NCI-H187 (cell line): ENCODE data around the gene SPRR2D.
"Not testable (repeated sequence)": the region's sequence is repeated elsewhere in the genome, so short reads cannot be mapped to it uniquely, and the experiment has no call there.

Source experiments
- DNase-seq, 2 experiments: peaks; one replicate each; lab custom pipeline; 2025; lab: John Stamatoyannopoulos, UW

SPRR2D gene

DNA sequence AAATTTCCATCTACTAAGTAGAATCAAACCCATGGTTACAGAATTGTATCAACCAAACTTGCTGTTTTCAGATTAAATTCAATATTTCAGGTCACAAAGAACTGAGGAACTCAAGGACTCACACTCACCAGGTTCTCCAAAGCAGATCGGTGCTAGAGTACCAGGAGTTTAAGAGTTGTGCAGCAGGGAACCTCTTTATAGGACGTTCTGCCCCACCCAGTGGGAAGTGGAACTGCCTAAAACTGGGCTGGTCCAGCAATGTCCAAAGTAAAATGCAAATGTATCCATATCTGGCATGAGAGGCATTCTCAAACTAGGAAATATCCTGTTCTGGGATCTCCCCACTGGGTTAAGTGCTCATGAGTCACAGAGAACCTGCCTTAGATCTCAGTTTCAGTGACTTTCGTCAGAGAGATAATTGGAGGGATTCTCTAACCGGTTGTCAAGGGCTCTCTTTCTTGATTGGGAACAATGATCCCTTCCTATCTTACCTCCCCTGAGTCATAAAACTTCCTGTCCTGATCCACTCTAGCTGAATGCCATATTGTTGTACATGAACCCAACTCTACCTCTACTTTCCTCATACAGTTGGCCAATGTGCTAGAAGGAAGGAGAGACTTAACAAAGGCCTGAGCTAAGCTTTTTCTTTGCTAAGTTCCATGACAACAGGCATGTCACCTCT, at the start of gene SPRR2D:
Gene SPRR2D, minus strand, starts transcription at position 171 of the 682 bp plus-strand sequence. CDS start 774 bp downstream, outside the sequence.
- DNase-seq, result no peak

- DNase-seq, result no peak
Observed at GRCh38 chr1:153087652-153088051, 46.7 kb upstream of the SPRR2D start.

DNA sequence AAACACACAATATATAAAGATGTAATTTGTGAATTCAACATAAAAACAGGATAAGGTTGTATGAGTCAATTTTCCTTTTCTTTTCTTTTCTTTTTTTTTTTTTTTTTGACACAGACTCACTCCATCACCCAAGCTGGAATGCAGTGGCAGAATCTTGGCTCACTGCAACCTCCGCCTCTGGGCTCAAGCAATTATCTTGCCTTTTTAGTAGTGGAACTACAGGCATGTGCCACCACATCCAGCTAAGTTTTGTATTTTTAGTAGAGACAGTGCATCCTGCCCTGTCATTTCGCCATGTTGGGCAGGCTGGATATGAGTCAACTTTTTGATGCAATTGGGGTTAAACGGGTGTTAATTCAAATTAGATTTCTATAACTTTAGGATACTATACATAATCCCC, 40.8 kb upstream of the SPRR2D start:
- no peak for DNase-seq

GRCh38 chr1:153072806-153073726, 32.1 kb upstream of the SPRR2D start:
- no peak for DNase-seq

- no peak for DNase-seq
Observed at GRCh38 chr1:153071511-153071910, 30.6 kb upstream of the SPRR2D start, which contains the start of gene SPRR2B. Gene SPRR2B (minus strand): TSS chr1:153071611. CDS start chr1:153070839, 772 bp downstream.

- DNase-seq, result no peak
Observed at GRCh38 chr1:153070243-153070642, 29.3 kb upstream of the SPRR2D start.

GRCh38 chr1:153058826-153059784, 18.2 kb upstream of the SPRR2D start:
- DNase-seq, result no peak

- no peak for DNase-seq
Observed at GRCh38 chr1:153058154-153058553, 17.2 kb upstream of the SPRR2D start.

DNA sequence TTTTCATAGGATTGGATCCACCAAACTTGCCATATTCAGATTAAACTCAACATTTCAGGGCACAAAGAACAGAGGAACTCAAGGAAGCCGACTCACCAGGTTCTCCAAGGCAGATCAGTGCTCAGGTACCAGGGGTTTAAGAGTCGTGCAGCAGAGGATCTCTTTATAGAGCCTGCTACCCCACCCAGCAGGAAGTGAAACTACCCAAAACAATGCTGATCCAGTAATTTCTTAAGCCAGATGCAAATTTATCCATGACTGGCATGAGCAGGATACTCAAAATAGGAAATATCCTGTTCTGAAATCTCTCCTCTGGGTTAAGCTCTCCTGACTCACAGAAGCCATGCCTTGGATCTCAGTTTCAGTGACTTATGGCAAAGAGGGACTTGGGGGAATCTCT, 16.5 kb upstream of the SPRR2D start, which contains the start of gene SPRR2A:
Gene SPRR2A, minus strand, starts transcription at position 138 of the 400 bp plus-strand sequence. CDS start 777 bp downstream, outside the sequence.
- no peak for DNase-seq

- DNase-seq, result not testable (repeated sequence)
Observed at GRCh38 chr1:153056111-153056510, 15.2 kb upstream of the SPRR2D start.

- DNase-seq, result no peak
Observed at GRCh38 chr1:153049211-153049610, 8.3 kb upstream of the SPRR2D start.

GRCh38 chr1:153035211-153035610, 5.7 kb downstream of the SPRR2D start:
- no peak for DNase-seq

DNA sequence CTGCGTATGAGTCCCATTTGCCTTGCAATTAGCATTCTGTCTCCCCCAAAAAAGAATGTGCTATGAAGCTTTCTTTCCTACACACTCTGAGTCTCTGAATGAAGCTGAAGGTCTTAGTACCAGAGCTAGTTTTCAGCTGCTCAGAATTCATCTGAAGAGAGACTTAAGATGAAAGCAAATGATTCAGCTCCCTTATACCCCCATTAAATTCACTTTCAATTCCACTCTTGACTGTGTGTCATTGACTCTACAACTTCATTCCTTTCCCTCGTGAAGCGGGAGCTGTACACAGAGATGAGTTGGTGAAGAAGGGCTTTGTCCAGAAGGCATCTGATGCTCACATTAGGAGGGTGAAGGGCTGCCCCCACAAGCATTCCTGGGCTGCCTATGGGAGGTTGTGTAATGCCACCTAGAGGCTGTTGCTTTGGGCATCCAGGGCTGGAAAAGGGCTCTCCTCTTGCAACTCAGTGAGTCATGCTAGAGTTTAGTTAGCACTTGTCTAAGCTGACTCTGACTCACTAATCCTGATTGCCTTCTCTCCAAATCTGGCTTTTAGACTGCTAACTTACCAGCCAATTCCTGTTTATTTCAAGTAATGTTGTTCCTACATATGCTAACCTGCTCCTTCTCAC, 8.1 kb downstream of the SPRR2D start:
- no peak for DNase-seq

DNA sequence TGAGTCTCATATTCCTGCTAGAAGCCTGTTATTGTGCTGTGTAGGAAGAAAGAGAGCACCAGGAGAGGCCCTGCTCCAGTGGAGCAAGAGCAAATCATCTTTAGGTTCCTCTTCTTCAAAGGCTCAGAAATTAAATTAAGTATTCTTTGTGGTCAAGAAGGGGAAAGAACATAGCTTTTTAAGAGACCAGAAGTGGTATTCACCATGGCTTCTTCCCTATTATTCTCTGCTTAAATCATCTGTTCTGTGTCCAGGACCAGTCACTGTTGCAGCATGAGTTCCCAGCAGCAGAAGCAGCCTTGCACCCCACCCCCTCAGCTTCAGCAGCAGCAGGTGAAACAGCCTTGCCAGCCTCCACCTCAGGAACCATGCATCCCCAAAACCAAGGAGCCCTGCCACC, 8.8 kb downstream of the SPRR2D start:
- no peak for DNase-seq

DNA sequence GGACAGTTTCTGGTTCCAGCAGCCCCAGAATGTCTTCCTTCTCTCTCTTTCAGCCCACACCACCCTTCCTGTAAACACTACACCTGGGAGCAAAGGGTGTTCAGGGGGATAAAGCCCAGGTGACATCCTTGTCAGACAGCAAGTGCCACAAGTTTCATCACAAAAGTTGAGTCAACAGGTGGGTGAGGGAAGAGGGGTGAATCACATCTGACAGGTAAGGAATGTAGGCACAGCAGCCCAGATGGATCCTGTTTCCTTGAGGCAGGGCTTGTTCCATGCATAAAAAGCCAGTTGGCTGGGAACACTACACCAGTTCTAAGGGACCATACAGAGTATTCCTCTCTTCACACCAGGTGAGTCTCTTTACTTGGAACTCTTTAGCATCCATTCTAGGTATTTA, 10.0 kb downstream of the SPRR2D start, which contains the start of gene SPRR1B:
Gene SPRR1B, plus strand, starts transcription at position 309 of the 400 bp plus-strand sequence. CDS start 1,143 bp downstream, outside the sequence.
- DNase-seq, result no peak

- no peak for DNase-seq
Observed at GRCh38 chr1:153028766-153029165, 12.2 kb downstream of the SPRR2D start.

GRCh38 chr1:153025797-153026196, 15.1 kb downstream of the SPRR2D start:
- DNase-seq, result no peak

DNA sequence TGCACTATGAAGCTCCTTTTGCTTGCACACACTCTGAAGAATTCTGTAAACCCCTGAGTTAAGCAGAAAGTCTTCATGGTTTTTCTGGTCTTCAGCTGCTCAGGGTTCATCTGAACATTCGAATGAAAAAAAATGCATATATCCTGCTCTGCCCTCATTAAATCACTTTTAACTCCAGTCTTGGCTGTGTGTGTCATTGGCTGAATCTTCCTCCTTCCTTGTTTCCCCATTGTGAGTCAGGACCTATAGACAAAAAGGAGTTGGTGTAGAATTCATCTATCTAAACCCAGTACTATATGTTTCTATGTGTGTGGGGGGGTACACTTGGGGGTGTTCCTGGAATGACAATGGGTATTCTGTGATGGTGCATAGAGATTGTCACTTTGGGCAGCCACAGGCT, 16.5 kb downstream of the SPRR2D start:
- no peak for DNase-seq

DNA sequence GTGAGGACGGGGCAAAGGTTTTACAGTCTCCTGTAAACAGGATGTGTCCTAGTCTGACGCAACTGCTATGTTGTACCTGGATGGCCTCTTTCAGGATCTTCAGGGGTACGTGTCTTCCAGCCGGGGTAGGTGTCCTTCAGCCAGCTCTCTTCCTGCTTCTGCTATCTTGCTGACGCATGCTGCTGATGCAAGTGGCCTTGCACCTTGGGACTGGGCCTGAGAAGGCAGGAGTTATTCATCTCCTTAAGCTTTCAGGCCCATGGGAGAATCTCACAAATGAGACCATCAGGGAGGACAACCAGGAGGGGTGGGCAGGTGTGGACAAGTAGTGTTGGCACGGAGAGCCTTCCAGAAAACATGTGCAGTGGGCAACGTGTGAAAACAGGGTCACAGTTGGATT, 17.8 kb downstream of the SPRR2D start:
- no peak for DNase-seq

GRCh38 chr1:153022340-153022739, 18.6 kb downstream of the SPRR2D start:
- not testable (repeated sequence) for DNase-seq

DNA sequence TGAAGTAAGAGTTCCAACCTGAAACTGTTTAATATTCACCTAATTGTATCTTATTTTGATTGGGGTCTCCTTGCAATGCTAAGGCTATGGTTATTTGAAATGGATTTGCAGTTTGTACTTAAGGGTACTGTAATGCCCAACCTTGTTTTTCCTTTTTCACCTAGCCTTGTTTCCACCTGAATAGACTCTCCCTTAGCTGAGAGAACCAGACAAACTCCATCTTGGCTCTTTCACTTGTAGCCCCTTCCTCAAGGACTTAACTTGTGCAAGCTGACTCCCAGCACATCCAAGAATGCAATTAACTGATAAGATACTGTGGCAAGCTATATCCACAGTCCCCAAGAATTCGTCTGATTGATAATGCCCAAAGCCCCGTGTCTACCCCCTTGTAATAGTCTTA, 19.1 kb downstream of the SPRR2D start:
- DNase-seq, result not testable (repeated sequence)
